Caco-2 (cell line): ENCODE measurements around the gene CDCA8. TPM values are rescaled to one million over a fixed set of nuclear protein-coding genes. Genes with fewer than 3 reads are reported as not detected.

ENCODE experiments used
- BruUV-seq: library from RNA; stranded (reverse); fragments of 400-500 nt; replicated peaks from 2 replicates; lab custom pipeline; 2021; lab: Mats Ljungman, UMichigan
- CTCF ChIA-PET: fragments of 300-600 bp; sonication (Branson Sonifier 250); formaldehyde crosslinking; loops from one replicate; lab custom pipeline; 2022; ENCODE audit warnings: antibody characterized with exemption; lab: Charles Lee
- POLR2A ChIA-PET: fragments of 300-600 bp; sonication (Branson Sonifier 250); formaldehyde crosslinking; loops from one replicate; lab custom pipeline; 2022; ENCODE audit warnings: antibody characterized with exemption; lab: Charles Lee
- DNase-seq, 2 experiments: peaks; one replicate each; pipeline versions ENCODE4 v3.0.0 to v3.0.0-alpha.2; 2020 to 2022
- H3K27me3 ChIP-seq: replicated peaks from 2 replicates; pipeline ENCODE4 v1.6.0; 2011; ENCODE audit warnings: low read length; ENCODE audit not compliant: control insufficient read depth, insufficient read depth
- H3K36me3 ChIP-seq: 2 replicates; pipeline ENCODE4 v1.5.1; 2011; ENCODE audit warnings: low read length; ENCODE audit not compliant: control insufficient read depth, insufficient read depth
- H3K4me1 ChIP-seq: fragments of 250-450 bp; sonication (Bioruptor Pico); 2 replicates; pipeline ENCODE4 v1.5.1; 2020; ENCODE audit warnings: mild to moderate bottlenecking
- H3K4me3 ChIP-seq: 2 replicates; pipeline ENCODE4 v1.5.1; 2011; ENCODE audit warnings: low read depth, mild to moderate bottlenecking, control low read depth, low read length
- H3K9me3 ChIP-seq: fragments of 250-450 bp; sonication (Bioruptor Pico); 2 replicates; pipeline ENCODE4 v1.5.1; 2020; ENCODE audit warnings: mild to moderate bottlenecking, moderate library complexity
- H3K27ac Mint-ChIP-seq: one replicate; pipeline ENCODE4 v1.8.0; 2022; ENCODE audit warnings: mixed read lengths; ENCODE audit not compliant: unreplicated experiment
- H3K27me3 Mint-ChIP-seq: one replicate; pipeline ENCODE4 v1.8.0; 2022; ENCODE audit warnings: mixed read lengths; ENCODE audit not compliant: insufficient read depth, unreplicated experiment
- H3K36me3 Mint-ChIP-seq: one replicate; pipeline ENCODE4 v1.8.0; 2022; ENCODE audit warnings: mild to moderate bottlenecking, mixed read lengths; ENCODE audit not compliant: insufficient read depth, unreplicated experiment
- H3K4me1 Mint-ChIP-seq: one replicate; pipeline ENCODE4 v1.8.0; 2022; ENCODE audit warnings: low read depth, mixed read lengths; ENCODE audit not compliant: unreplicated experiment
- H3K4me3 Mint-ChIP-seq: one replicate; pipeline ENCODE4 v1.8.0; 2022; ENCODE audit warnings: mild to moderate bottlenecking, moderate library complexity, mixed read lengths; ENCODE audit not compliant: unreplicated experiment
- H3K9me3 Mint-ChIP-seq: one replicate; pipeline ENCODE4 v1.8.0; 2022; ENCODE audit warnings: mixed read lengths; ENCODE audit not compliant: unreplicated experiment
- CTCF ChIP-seq, 2 experiments: fragments of 200-600 bp in 1 of 2; IDR thresholded peaks; 1 replicate in 1 of 2; 2 replicates in 1 of 2; pipeline versions ENCODE4 v1.5.1 to v1.8.0; 2011 to 2022; ENCODE audit warnings: antibody characterized with exemption in 1 of 2, control low read depth in 1 of 2, inconsistent platforms in 1 of 2, low read depth in 1 of 2, low read length in 1 of 2, mild to moderate bottlenecking in 1 of 2, moderate library complexity in 1 of 2; ENCODE audit not compliant: insufficient read depth in 1 of 2, severe bottlenecking in 1 of 2, unreplicated experiment in 1 of 2
- intact Hi-C: fragments of 100-400 bp; cut with micrococcal nuclease; formaldehyde crosslinking; loops from one replicate; pipeline ENCODE4 v1.10.0; 2022; ENCODE audit not compliant: unreplicated experiment
- total RNA-seq: library from RNA; stranded (reverse); gene quantifications from 2 replicates; pipeline ENCODE4 v1.2.3, GENCODE V29; 2022

Gene CDCA8
- total RNA-seq, 1 experiment from 2014 or later: 37.0 TPM

DNA sequence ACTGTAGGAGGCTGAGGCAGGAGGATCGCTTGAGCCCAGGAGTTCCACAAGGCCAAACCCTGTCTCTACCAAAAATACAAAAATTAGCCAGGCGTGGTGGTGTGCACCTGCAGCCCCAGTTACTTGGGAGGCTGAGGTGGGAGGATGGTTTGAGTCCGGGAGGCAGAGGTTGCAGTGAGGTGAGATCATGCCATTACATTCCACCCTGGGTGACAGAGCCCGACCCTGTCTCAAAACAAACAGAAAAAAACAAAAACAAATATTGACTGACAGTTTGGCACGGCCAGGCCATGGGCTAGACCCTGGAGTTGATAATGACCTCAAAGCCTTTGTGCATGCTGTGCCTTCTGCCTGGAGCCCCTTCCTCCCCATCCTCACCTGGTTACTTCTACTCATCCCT lies 38.4 kb upstream of the CDCA8 start:
- TF ChIP-seq CTCF (IDR thresholded peaks at IDR 0.05; ENCODE audit: insufficient read depth in 1 of 2, low read depth in 1 of 2, low read length in 1 of 2, severe bottlenecking in 1 of 2, unreplicated experiment in 1 of 2): no peak
- Mint-ChIP-seq H3K9me3 (no peaks in the 10 kb centered on the region), H3K4me3 (no peak overlapping the region), H3K4me1 (no peaks in the 10 kb centered on the region), H3K36me3 (no peaks in the 10 kb centered on the region), H3K27me3 (no peaks in the 10 kb centered on the region), H3K27ac (no peak overlapping the region)
- no peaks in the 10 kb centered on the region for H3K36me3 ChIP-seq
- no peaks in the 10 kb centered on the region for H3K27me3 ChIP-seq
- H3K9me3 ChIP-seq: no peaks in the 10 kb centered on the region
- no peak for DNase-seq
- POLR2A ChIA-PET: no interaction called here
- intact Hi-C loops: no loop called here
- BruUV-seq: no TSS peak
- H3K4me3 ChIP-seq: no peak overlapping the region
- CTCF ChIA-PET: no interaction called here
- H3K4me1 ChIP-seq: peaks cover 6% of the 10 kb centered on the region

DNA sequence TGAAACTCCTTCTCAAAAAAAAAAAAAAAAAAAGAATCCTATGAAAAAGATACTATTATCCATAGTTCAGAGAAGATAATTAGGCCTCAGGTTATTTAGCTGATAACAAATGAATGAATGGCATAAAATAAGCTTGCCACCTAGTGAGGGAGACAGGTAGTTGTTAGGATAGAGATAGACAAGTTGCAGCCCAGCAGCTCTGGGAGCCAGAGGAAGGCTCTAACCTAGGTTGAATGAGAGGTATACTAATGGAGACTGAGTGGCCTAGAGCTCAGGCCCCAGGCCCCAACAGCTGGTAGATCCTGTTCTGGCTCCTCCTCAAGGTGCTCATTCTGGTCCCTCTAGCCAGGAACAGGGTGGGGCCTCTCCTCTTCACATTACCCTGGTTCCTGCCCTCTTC lies 37.0 kb upstream of the CDCA8 start:
- H3K27me3 ChIP-seq: no peaks in the 10 kb centered on the region
- no peaks in the 10 kb centered on the region for H3K36me3 ChIP-seq
- ChIA-PET CTCF (interaction anchor here (0.6 to 1.1 kb wide), 3 partner anchors 26 to 199 kb away, joined by 3 to 6 read pairs (median 4); no protein-coding TSS in a partner anchor), POLR2A (no interaction called here)
- no peaks in the 10 kb centered on the region for H3K9me3 ChIP-seq
- no peaks in the 10 kb centered on the region for H3K36me3 Mint-ChIP-seq
- no peaks in the 10 kb centered on the region for H3K4me1 Mint-ChIP-seq
- BruUV-seq: no TSS peak
- H3K4me3 Mint-ChIP-seq: no peak overlapping the region
- H3K27ac Mint-ChIP-seq: no peak overlapping the region
- H3K4me3 ChIP-seq: no peak overlapping the region
- H3K4me1 ChIP-seq: peaks cover 6% of the 10 kb centered on the region
- TF ChIP-seq CTCF (IDR thresholded peaks at IDR 0.05; ENCODE audit: insufficient read depth in 1 of 2, low read depth in 1 of 2, low read length in 1 of 2, severe bottlenecking in 1 of 2, unreplicated experiment in 1 of 2): no peak
- H3K27me3 Mint-ChIP-seq: no peaks in the 10 kb centered on the region
- DNase-seq: no peak
- H3K9me3 Mint-ChIP-seq: no peaks in the 10 kb centered on the region
- intact Hi-C loops: no loop called here

- H3K27me3 Mint-ChIP-seq: no peaks in the 10 kb centered on the region
- POLR2A ChIA-PET: no interaction called here
- CTCF ChIA-PET: no interaction called here
- H3K4me1 Mint-ChIP-seq: no peaks in the 10 kb centered on the region
- Histone ChIP-seq H3K9me3 (no peaks in the 10 kb centered on the region), H3K4me3 (no peak overlapping the region), H3K4me1 (peaks cover 6% of the 10 kb centered on the region), H3K27me3 (no peaks in the 10 kb centered on the region), H3K36me3 (no peaks in the 10 kb centered on the region)
- no peak overlapping the region for H3K4me3 Mint-ChIP-seq
- H3K9me3 Mint-ChIP-seq: no peaks in the 10 kb centered on the region
- no peak for DNase-seq
- no peak for TF ChIP-seq CTCF (IDR thresholded peaks at IDR 0.05; ENCODE audit: insufficient read depth in 1 of 2, low read depth in 1 of 2, low read length in 1 of 2, severe bottlenecking in 1 of 2, unreplicated experiment in 1 of 2)
- intact Hi-C loops: no loop called here
- BruUV-seq: no TSS peak
- no peak overlapping the region for H3K27ac Mint-ChIP-seq
- H3K36me3 Mint-ChIP-seq: no peaks in the 10 kb centered on the region
Observed at GRCh38 chr1:37656026-37656425, 36.3 kb upstream of the CDCA8 start.
